Ascending aorta (tissue), 2 donors: ENCODE data around the gene NDUFB6. TPM values are rescaled to one million over a fixed set of nuclear protein-coding genes. Genes with fewer than 3 reads are reported as not detected.

ENCODE experiments used
- DNase-seq, 2 donors: peaks; one replicate each; pipeline ENCODE4 v3.0.0-alpha.2; 2019; ENCODE audit warnings: low spot score in 2 of 2
- H3K27ac ChIP-seq, 2 donors: fragments of 200-600 bp; sonication (generic); one replicate each; pipeline ENCODE4 v1.5.1; 2016 to 2017; ENCODE audit warnings: mild to moderate bottlenecking in 1 of 2
- H3K27me3 ChIP-seq: fragments of 200-600 bp; sonication (generic); one replicate; pipeline ENCODE4 v1.5.1; 2017
- H3K36me3 ChIP-seq, 2 donors: fragments of 200-600 bp; sonication (generic); one replicate each; pipeline ENCODE4 v1.5.1; 2016
- H3K4me1 ChIP-seq, 2 donors: fragments of 200-600 bp; sonication (generic); one replicate each; pipeline ENCODE4 v1.5.1; 2016 to 2017; ENCODE audit warnings: mild to moderate bottlenecking in 1 of 2
- H3K4me3 ChIP-seq, 2 donors: fragments of 200-600 bp; sonication (generic); one replicate each; pipeline ENCODE4 v1.5.1; 2016 to 2017; ENCODE audit warnings: mild to moderate bottlenecking in 1 of 2
- H3K9me3 ChIP-seq, 2 donors: fragments of 200-600 bp; sonication (generic); one replicate each; pipeline ENCODE4 v1.5.1; 2016
- CTCF ChIP-seq, 3 experiments: fragments of 200-600 bp in 2 of 3; fragments of 450-650 bp in 1 of 3; sonication (generic) in 2 of 3; IDR thresholded peaks; one replicate each; pipeline ENCODE4 v1.5.1; 2016 to 2019; ENCODE audit warnings: antibody characterized with exemption in 3 of 3, mild to moderate bottlenecking in 1 of 3, moderate library complexity in 1 of 3
- intact Hi-C: fragments of 100-400 bp; cut with DNase I; formaldehyde crosslinking; loops from one replicate; pipeline ENCODE4 v1.15.1; 2023
- total RNA-seq: library from RNA; depleted of rRNA; stranded (reverse); fragments of >200 nt; gene quantifications from one replicate; pipeline ENCODE4 v1.1.0, GENCODE V29; 2016

Gene NDUFB6
- total RNA-seq, 1 donor from 2014 or later: 22.2 TPM

GRCh38 chr9:32584784-32585183 is 11.8 kb upstream of the NDUFB6 start:
- H3K27me3 ChIP-seq: no peaks in the 10 kb centered on the region
- no peaks in the 10 kb centered on the region for H3K4me1 ChIP-seq
- H3K27ac ChIP-seq: no peak overlapping the region
- H3K9me3 ChIP-seq: no peaks in the 10 kb centered on the region
- TF ChIP-seq CTCF (IDR thresholded peaks at IDR 0.05): no peak
- H3K36me3 ChIP-seq: no peaks in the 10 kb centered on the region
- no peak for DNase-seq
- intact Hi-C loops: no loop called here
- H3K4me3 ChIP-seq: no peak overlapping the region

- Histone ChIP-seq H3K36me3 (no peaks in the 10 kb centered on the region), H3K9me3 (no peaks in the 10 kb centered on the region), H3K27me3 (no peaks in the 10 kb centered on the region), H3K4me3 (no peak overlapping the region), H3K27ac (no peak overlapping the region), H3K4me1 (no peaks in the 10 kb centered on the region)
- DNase-seq: no peak
- peak in 2 of 3 experiments; percentile 25 to 39 for TF ChIP-seq CTCF (IDR thresholded peaks at IDR 0.05)
- intact Hi-C loops: loop anchor here (2.0 kb wide), 1 partner anchor 387 kb away; no protein-coding TSS in a partner anchor
These were observed 8.7 kb upstream of the NDUFB6 start for GRCh38 chr9:32581512-32582143.

GRCh38 chr9:32580631-32581300 is 7.8 kb upstream of the NDUFB6 start:
- Histone ChIP-seq H3K9me3 (no peaks in the 10 kb centered on the region), H3K36me3 (no peaks in the 10 kb centered on the region), H3K4me1 (no peaks in the 10 kb centered on the region), H3K27me3 (no peaks in the 10 kb centered on the region), H3K4me3 (no peak overlapping the region), H3K27ac (no peak overlapping the region)
- intact Hi-C loops: loop anchor here (2.0 kb wide), 1 partner anchor 388 kb away; no protein-coding TSS in a partner anchor
- no peak for TF ChIP-seq CTCF (IDR thresholded peaks at IDR 0.05)
- no peak for DNase-seq

GRCh38 chr9:32579706-32580331 is 6.9 kb upstream of the NDUFB6 start:
- H3K4me3 ChIP-seq: peak overlapping the region in 1 of 2 donors; percentile 54
- TF ChIP-seq CTCF (IDR thresholded peaks at IDR 0.05): peak; percentile 60 to 90 (median 87)
- H3K27me3 ChIP-seq: no peaks in the 10 kb centered on the region
- no peak overlapping the region for H3K27ac ChIP-seq
- intact Hi-C loops: loop anchor here (1.0 to 5.0 kb wide), 3 partner anchors 148 to 389 kb away; no protein-coding TSS in a partner anchor
- no peaks in the 10 kb centered on the region for H3K4me1 ChIP-seq
- no peaks in the 10 kb centered on the region for H3K36me3 ChIP-seq
- H3K9me3 ChIP-seq: no peaks in the 10 kb centered on the region
- DNase-seq: peak in 1 of 2 donors; percentile 84

DNA sequence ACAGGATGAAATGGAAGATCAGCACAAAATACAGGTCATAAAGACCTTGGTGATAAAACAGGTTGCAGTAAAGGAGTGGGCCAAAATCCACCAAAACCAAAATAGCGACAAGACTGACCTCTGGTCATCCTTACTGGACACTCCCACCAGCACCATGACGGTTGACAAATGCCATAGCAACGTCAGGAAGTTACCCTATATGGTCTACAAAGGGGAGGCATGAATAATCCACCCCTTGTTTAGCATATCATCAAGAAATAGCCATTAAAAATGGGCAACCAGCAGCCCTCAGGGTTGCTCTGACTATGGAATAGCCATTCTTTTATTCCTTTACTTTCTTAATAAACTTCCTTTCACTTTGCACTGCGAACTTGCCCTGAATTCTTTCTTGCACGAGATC is 6.0 kb upstream of the NDUFB6 start:
- Histone ChIP-seq H3K27ac (no peak overlapping the region), H3K9me3 (no peaks in the 10 kb centered on the region), H3K27me3 (no peaks in the 10 kb centered on the region), H3K4me3 (peak overlapping the region in 1 of 2 donors; percentile 54), H3K36me3 (no peaks in the 10 kb centered on the region), H3K4me1 (peaks cover 0 to under 1% of the 10 kb centered on the region in 2 donors)
- intact Hi-C loops: loop anchor here (1.0 to 5.0 kb wide), 2 partner anchors 147 to 200 kb away; no protein-coding TSS in a partner anchor
- TF ChIP-seq CTCF (IDR thresholded peaks at IDR 0.05): no peak
- no peak for DNase-seq
